Liver (tissue), 9 donors: ENCODE data around the gene STRADA. TPM values are rescaled to one million over a fixed set of nuclear protein-coding genes. Genes with fewer than 3 reads are reported as not detected.

Experiments
- DNase-seq: peaks from one replicate; pipeline ENCODE4 v3.0.0-alpha.2; 2017; ENCODE audit warnings: low spot score
- H3K27ac ChIP-seq, 2 donors: one replicate each; pipeline ENCODE4 v1.7.0; 2013; ENCODE audit warnings: inconsistent platforms in 2 of 2, low read length in 2 of 2, control low read depth in 1 of 2, low read depth in 1 of 2, mild to moderate bottlenecking in 1 of 2
- H3K27me3 ChIP-seq, 4 donors: one replicate each; pipeline versions ENCODE4 v1.6.1 to v1.7.0; 2013; ENCODE audit warnings: low read length in 3 of 4, inconsistent platforms in 1 of 4, mild to moderate bottlenecking in 1 of 4, moderate library complexity in 1 of 4; ENCODE audit not compliant: control insufficient read depth in 4 of 4, insufficient read depth in 4 of 4
- H3K36me3 ChIP-seq, 4 donors: one replicate each; pipeline versions ENCODE4 v1.6.1 to v1.7.0; 2013; ENCODE audit warnings: low read length in 3 of 4, mild to moderate bottlenecking in 3 of 4, low read depth in 1 of 4, moderate library complexity in 1 of 4; ENCODE audit not compliant: control insufficient read depth in 4 of 4, insufficient read depth in 3 of 4
- H3K4me1 ChIP-seq, 4 donors: one replicate each; pipeline versions ENCODE4 v1.6.1 to v1.7.0; 2013; ENCODE audit warnings: low read length in 3 of 4, mild to moderate bottlenecking in 3 of 4, moderate library complexity in 1 of 4; ENCODE audit not compliant: control insufficient read depth in 4 of 4, insufficient read depth in 4 of 4
- H3K4me3 ChIP-seq, 3 donors: one replicate each; pipeline versions ENCODE4 v1.6.1 to v1.7.0; 2013; ENCODE audit warnings: low read length in 3 of 3, control low read depth in 1 of 3, low read depth in 1 of 3, mild to moderate bottlenecking in 1 of 3
- H3K9ac ChIP-seq, 2 donors: one replicate each; pipeline ENCODE4 v1.7.0; 2013; ENCODE audit warnings: low read length in 2 of 2, mild to moderate bottlenecking in 2 of 2, moderate library complexity in 2 of 2, control low read depth in 1 of 2, low read depth in 1 of 2
- H3K9me3 ChIP-seq, 4 donors: one replicate each; pipeline versions ENCODE4 v1.6.1 to v1.7.0; 2013; ENCODE audit warnings: low read length in 3 of 4; ENCODE audit not compliant: control insufficient read depth in 4 of 4
- ATF3 ChIP-seq: IDR thresholded peaks from 2 replicates; pipeline ENCODE4 v1.6.1; 2016; ENCODE audit warnings: antibody characterized with exemption
- CTCF ChIP-seq: fragments of 150-350 bp; IDR thresholded peaks from 2 replicates; pipeline ENCODE4 v1.5.1; 2017; ENCODE audit warnings: improper control_type of control experiment, low read depth, low read length; ENCODE audit not compliant: missing input control
- EGR1 ChIP-seq, 2 donors: IDR thresholded peaks; 2 replicates each; pipeline ENCODE4 v1.6.1; 2016 to 2018; ENCODE audit warnings: antibody characterized with exemption in 2 of 2, low read depth in 2 of 2
- FOXA1 ChIP-seq: IDR thresholded peaks from 2 replicates; pipeline ENCODE4 v1.6.1; 2016; ENCODE audit warnings: antibody characterized with exemption
- FOXA2 ChIP-seq: IDR thresholded peaks from 2 replicates; pipeline ENCODE4 v1.6.1; 2016; ENCODE audit warnings: antibody characterized with exemption
- GABPA ChIP-seq, 2 donors: IDR thresholded peaks in 1 of 2; conservative IDR thresholded peaks in 1 of 2; 2 replicates each; pipeline ENCODE4 v1.6.1; 2016; ENCODE audit warnings: antibody characterized with exemption in 2 of 2, mild to moderate bottlenecking in 1 of 2, moderate library complexity in 1 of 2
- HNF4A ChIP-seq, 2 donors: conservative IDR thresholded peaks; 2 replicates each; pipeline ENCODE4 v1.6.1; 2016; ENCODE audit warnings: antibody characterized with exemption in 2 of 2, mild to moderate bottlenecking in 2 of 2
- HNF4G ChIP-seq: IDR thresholded peaks from 2 replicates; pipeline ENCODE4 v1.6.1; 2016; ENCODE audit warnings: antibody characterized with exemption
- JUND ChIP-seq, 2 donors: IDR thresholded peaks; 2 replicates each; pipeline ENCODE4 v1.6.1; 2016; ENCODE audit warnings: antibody characterized with exemption in 2 of 2
- MAX ChIP-seq: IDR thresholded peaks from 2 replicates; pipeline ENCODE4 v1.6.1; 2016; ENCODE audit warnings: antibody characterized with exemption
- NR2F2 ChIP-seq: IDR thresholded peaks from 2 replicates; pipeline ENCODE4 v1.6.1; 2016; ENCODE audit warnings: antibody characterized with exemption
- RAD21 ChIP-seq, 2 donors: IDR thresholded peaks; 2 replicates each; pipeline ENCODE4 v1.6.1; 2016; ENCODE audit warnings: antibody characterized with exemption in 2 of 2, mild to moderate bottlenecking in 2 of 2
- REST ChIP-seq: IDR thresholded peaks from 2 replicates; pipeline ENCODE4 v1.6.1; 2016; ENCODE audit warnings: antibody characterized with exemption, mild to moderate bottlenecking
- RXRA ChIP-seq, 2 donors: IDR thresholded peaks; 2 replicates each; pipeline ENCODE4 v1.6.1; 2017 to 2018; ENCODE audit warnings: antibody characterized with exemption in 2 of 2, mild to moderate bottlenecking in 1 of 2
- SP1 ChIP-seq: IDR thresholded peaks from 2 replicates; pipeline ENCODE4 v1.6.1; 2018; ENCODE audit warnings: antibody characterized with exemption, mild to moderate bottlenecking
- TAF1 ChIP-seq: conservative IDR thresholded peaks from 2 replicates; pipeline ENCODE4 v1.6.1; 2016; ENCODE audit warnings: antibody characterized with exemption, mild to moderate bottlenecking
- YY1 ChIP-seq: IDR thresholded peaks from 2 replicates; pipeline ENCODE4 v1.6.1; 2016; ENCODE audit warnings: antibody characterized with exemption, mild to moderate bottlenecking
- ZBTB33 ChIP-seq: IDR thresholded peaks from 2 replicates; pipeline ENCODE4 v1.6.1; 2016; ENCODE audit warnings: antibody characterized with exemption
- whole genome bisulfite sequencing: extraction: QIAGEN DNeasy Blood & Tissue Kit; methylation state at CpG from one replicate; pipeline ENCODE4 v1.1.7; 2013; 5-methylcytosine and 5-hydroxymethylcytosine counted together
- polyA plus RNA-seq, 2 donors: library from polyadenylated mRNA; stranded (reverse) in 1 of 2; unstranded in 1 of 2; fragments of 200-250 nt in 1 of 2; fragments of >200 nt in 1 of 2; fragmentation: Nextera tagmentation in 1 of 2; extraction: Ambion mirVana in 1 of 2; gene quantifications; one replicate each; pipeline versions ENCODE4 v1.2.1 to v1.2.3, GENCODE V29; 2013 to 2015
- total RNA-seq, 2 donors: library from RNA; depleted of rRNA; stranded (reverse); fragments of >200 nt; gene quantifications; one replicate each; pipeline ENCODE4 v1.2.3, GENCODE V29; 2014
- donor health status: healthy.
- donor health status: healthy.
- donor health status: healthy.
- donor health status: healthy.
- donor health status: healthy.

STRADA gene
- total and polyA plus RNA-seq, 4 donors, result 7.7 to 17.9 (median 8.2) TPM

- H3K27me3 ChIP-seq, result no peaks in the 10 kb centered on the region
- peaks cover 7 to 25% (median 19%) of the 10 kb centered on the region in 4 donors for H3K4me1 ChIP-seq
- H3K4me3 ChIP-seq, result peak within 1 kb of the TSS; percentile 77 to 93 (median 81)
- peak within 1 kb of the TSS; percentile 95 to 97 for H3K27ac ChIP-seq
- peak within 1 kb of the TSS; percentile 79 to 95 for H3K9ac ChIP-seq
- TF ChIP-seq HNF4G (no peak), YY1 (peak; percentile 96), CTCF (no peak), ZBTB33 (peak; percentile 98), TAF1 (peak; percentile 77), FOXA1 (no peak), GABPA (IDR thresholded peaks at IDR 0.05 in 1 of 2, conservative IDR thresholded peaks at IDR 0.05 in 1 of 2) (peak; percentile 94 to 98), NR2F2 (peak; percentile 95), ATF3 (no peak), SP1 (peak; percentile 82), REST (peak; percentile 45), RXRA (IDR thresholded peaks at IDR 0.05) (peak; percentile 55 to 68), HNF4A (conservative IDR thresholded peaks at IDR 0.05) (peak in 1 of 2 donors; percentile 38), EGR1 (IDR thresholded peaks at IDR 0.05; ENCODE audit: low read depth in 2 of 2) (peak; percentile 78 to 87), FOXA2 (no peak), JUND (IDR thresholded peaks at IDR 0.05) (peak; percentile 87 to 92), RAD21 (IDR thresholded peaks at IDR 0.05) (peak in 1 of 2 donors; percentile 2), MAX (peak; percentile 98)
- peak; percentile 95 for DNase-seq
- WGBS, result under 1% methylated on average over 74 of the region's 74 CpGs
- no peaks in the 10 kb centered on the region for H3K9me3 ChIP-seq
- peaks cover 0 to 5% (median 0%) of the 10 kb centered on the region in 4 donors for H3K36me3 ChIP-seq
These were observed 31.9 kb upstream of the STRADA start, which contains the start of gene CCDC47 for GRCh38 chr17:63773272-63774140. CCDC47 (minus strand) TSS chr17:63773597; CDS start chr17:63766175, 7,422 bp downstream.
